HG03064 (cell line): ENCODE results near the gene ZNF717.
"Not testable (repeated sequence)": the region's sequence is repeated elsewhere in the genome, so short reads cannot be mapped to it uniquely, and the experiment has no call there.

Experiments used
- ATAC-seq: cut with Tn5 transposase; IDR thresholded peaks from one replicate; pipeline ENCODE4 v1.9.1; 2021; ENCODE audit warnings: low read depth; ENCODE audit not compliant: unreplicated experiment

The ZNF717 gene

GRCh38 chr3:75785081-75785755 is at the start of gene ZNF717:
Gene ZNF717, minus strand, starts transcription at chr3:75785549. Its CDS starts 2,187 bp downstream, at chr3:75783362.
- not testable (repeated sequence) for ATAC-seq

DNA sequence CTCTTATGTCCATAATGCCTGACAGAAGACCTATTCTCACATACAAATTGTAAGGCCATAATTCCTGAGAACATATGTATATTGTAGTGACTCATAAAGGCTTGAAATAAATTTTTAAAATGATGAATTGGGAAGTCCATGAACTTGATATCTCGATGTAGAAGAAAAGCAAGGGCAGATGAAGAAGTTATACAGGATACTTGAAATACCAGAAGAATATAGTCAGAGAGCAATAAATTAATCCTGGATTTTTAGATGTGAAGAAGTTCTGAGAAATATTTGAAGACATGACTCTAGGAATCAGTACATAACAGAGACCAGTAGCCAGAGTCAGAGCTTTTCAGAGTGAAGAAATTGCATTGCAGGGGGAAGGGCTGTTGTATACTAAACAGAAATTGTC is 45.7 kb upstream of the ZNF717 start:
- not testable (repeated sequence) for ATAC-seq

DNA sequence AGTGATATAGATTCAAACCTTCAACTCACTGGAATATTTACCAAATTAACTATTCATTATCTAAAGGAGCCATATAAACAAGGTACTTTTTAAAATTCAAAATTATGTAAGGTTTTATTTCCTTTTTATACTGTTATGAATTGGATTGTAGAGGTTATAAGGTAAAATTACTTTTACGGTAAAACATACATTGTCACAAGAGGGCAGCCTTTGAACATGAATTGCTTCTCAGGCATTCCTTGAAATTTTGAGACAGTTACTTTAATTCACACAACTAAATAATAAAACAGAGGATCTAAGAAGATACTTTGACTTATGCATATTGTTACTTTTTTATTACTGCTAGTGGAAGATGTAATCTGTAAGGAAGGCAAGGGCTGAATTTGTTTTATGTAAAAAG is 32.7 kb upstream of the ZNF717 start:
- ATAC-seq, result not testable (repeated sequence)

- not testable (repeated sequence) for ATAC-seq
Observed at GRCh38 chr3:75816287-75817180, 31.2 kb upstream of the ZNF717 start.

DNA sequence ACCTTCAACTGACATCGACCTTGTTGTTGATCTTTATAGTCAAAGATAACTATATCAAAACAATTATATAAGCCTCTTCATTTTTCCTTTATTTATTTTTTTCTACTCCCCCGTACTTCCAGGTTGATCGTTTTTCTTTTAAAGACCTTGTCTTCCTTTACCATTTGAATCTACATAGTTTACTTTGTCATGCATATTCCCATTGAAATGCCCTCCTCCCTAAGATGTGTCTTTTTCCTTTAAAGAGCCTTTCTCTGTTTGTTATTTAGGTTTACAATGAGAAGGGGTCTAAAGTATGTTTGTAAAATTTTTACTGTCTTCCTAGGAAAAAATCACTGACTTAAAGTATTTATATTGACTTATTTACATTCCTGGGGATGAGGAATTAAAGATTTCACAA is 29.4 kb upstream of the ZNF717 start:
- ATAC-seq, result no peak

DNA sequence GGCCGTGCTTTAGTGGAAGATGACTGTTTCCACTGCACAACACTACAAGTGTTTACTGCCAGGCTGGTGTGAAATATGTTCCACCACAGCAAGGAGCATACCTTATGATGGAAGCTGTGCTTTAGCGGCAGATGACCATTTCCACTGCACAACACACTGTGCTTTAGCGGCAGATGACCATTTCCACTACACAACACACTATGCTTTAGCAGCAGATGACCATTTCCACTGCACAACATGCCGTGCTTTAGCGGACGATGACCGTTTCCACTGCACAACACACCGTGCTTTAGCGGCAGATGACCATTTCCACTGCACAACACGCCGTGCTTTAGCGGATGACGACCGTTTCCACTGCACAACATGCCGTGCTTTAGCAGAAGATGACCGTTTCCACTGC is 2.8 kb downstream of the ZNF717 start:
- ATAC-seq, result no peak

DNA sequence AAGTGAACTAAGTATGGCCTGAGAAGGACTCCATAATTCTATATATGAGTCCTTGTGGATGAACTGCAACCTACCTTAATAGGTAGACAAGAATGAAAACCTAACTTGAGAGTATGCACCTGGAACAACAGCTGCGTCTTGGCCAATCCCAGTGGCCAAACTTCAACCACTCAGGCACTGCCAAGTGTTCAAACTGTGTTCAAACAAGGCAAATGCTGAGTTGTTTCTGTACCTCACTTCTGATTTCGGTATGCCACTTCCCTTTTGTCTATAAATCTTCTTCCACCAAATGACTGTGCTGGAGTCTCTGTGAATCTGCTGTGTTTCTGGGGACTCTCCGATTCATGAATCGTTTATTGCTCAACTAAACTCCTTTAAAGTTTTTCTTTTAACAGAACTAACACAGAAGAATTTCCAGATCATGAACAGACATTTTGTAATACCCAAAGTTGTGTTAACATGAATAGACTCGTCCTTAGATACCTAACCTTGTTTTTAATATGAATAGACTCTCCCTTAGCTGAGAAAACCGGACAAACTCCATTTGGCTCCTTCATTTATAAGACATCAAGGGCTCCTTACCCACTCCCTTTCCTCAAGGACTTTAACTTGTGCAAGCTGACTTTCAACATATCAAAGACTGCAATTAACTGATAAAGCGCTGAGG is 4.1 kb downstream of the ZNF717 start:
- ATAC-seq, result no peak

GRCh38 chr3:75777742-75778141 is 7.6 kb downstream of the ZNF717 start:
- ATAC-seq, result not testable (repeated sequence)

DNA sequence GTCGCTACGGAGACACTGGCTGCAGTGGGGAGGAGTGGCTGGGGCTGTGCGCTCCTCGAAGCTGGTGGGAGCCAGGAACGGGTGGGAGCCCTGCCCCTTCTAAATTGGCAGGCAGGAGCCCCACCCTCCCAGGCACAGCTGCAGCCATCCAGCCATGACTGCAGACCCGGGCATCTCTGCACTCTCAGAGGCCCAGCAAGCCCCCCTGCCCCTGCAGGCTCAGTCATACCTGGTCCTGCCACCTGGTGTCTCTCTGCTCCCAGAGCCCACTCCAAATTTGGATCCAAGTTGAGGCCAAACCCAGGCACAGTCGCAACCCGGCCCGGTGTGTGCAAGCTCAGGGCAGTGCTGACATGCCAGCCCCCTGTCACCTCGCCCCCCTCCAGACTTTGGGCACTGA is 13.7 kb downstream of the ZNF717 start:
- not testable (repeated sequence) for ATAC-seq

GRCh38 chr3:75768303-75769017 is 16.9 kb downstream of the ZNF717 start:
- ATAC-seq, result no peak

DNA sequence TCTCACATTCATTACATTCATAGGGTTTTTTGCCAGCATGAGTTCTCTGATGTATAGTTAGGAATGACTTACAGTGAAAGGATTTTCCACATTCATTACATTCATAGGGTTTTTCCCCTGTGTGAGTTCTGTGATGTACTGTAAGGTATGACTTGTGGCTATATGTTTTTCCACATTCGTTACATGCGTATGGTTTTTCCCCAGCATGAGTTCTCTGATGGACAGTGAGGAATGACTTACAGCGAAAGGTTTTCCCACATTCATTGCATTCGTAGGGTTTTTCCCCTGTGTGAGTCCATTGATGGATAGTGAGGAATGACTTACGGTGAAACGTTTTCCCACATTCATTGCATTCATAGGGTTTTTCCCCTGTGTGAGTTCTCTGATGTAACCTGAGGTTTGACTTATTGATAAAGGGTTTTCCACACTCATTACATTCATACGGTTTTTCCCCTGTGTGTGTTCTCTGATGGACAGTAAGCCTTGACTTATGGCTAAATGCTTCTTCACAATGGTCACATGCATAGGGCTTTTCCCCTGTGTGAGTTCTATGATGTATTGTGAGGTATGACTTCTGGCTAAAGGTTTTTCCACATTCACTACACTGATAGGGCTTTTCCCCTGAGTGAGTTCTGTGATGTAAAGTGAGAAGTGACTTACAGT is 47.4 kb downstream of the ZNF717 start:
- ATAC-seq, result no peak

- ATAC-seq, result no peak
Observed at GRCh38 chr3:75727985-75728384, 57.4 kb downstream of the ZNF717 start.

DNA sequence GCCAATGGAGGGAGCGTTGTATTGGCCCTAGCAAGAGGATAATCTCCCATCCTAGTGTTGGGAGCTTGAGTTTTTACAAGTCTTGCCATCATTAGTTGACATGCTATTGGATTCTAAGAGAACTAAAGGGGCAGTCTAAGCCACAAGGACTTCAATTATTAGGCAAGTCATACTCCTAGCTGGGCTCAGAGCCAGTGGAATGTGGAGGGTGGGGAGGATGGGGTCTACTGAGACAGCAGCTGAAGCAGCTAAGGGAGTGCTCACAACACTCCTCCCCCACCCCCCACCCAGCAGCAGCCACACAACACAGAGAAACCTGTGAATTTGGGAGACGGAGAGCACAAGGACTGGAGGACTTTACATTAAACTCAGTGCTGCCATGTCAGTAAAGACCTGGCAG is 93.3 kb downstream of the ZNF717 start:
- ATAC-seq, result no peak

- no peak for ATAC-seq
Observed at GRCh38 chr3:75687323-75687722, 98.0 kb downstream of the ZNF717 start.
